K562 (cell line): ENCODE measurements around the gene PI4KA. TPM values are rescaled to one million over a fixed set of nuclear protein-coding genes. Genes with fewer than 3 reads are reported as not detected.

ENCODE experiments used
- EWSR1 ChIP-seq: fragments of 450-650 bp; IDR thresholded peaks from 2 replicates; pipeline ENCODE4 v1.6.1; 2018; ENCODE audit warnings: borderline replicate concordance, mild to moderate bottlenecking, low read depth, moderate library complexity; ENCODE audit not compliant: partially characterized antibody
- HNRNPL ChIP-seq: fragments of 200-400 bp; formaldehyde crosslinking; IDR thresholded peaks from 2 replicates; pipeline ENCODE4 v1.6.1; 2017; ENCODE audit warnings: low read depth, mild to moderate bottlenecking, low read length
- PBX2 ChIP-seq, 2 experiments: IDR thresholded peaks in 1 of 2; conservative IDR thresholded peaks in 1 of 2; 2 replicates each; pipeline ENCODE4 v1.6.1; 2016; ENCODE audit warnings: low read depth in 2 of 2, mild to moderate bottlenecking in 1 of 2, missing compliant biosample characterization in 1 of 2, missing genetic modification characterization in 1 of 2, moderate library complexity in 1 of 2
- RBFOX2 ChIP-seq: fragments of 200-400 bp; formaldehyde crosslinking; IDR thresholded peaks from 2 replicates; pipeline ENCODE4 v1.6.1; 2017; ENCODE audit warnings: low read depth, mild to moderate bottlenecking, low read length, moderate library complexity
- REST ChIP-seq, 2 experiments: fragments of 450-650 bp; formaldehyde crosslinking in 1 of 2; IDR thresholded peaks; 2 replicates each; pipeline versions ENCODE4 v1.4.0 to v1.6.1; 2014 to 2020; ENCODE audit warnings: mild to moderate bottlenecking in 2 of 2, borderline replicate concordance in 1 of 2, low read depth in 1 of 2
- TAF1 ChIP-seq: IDR thresholded peaks from 2 replicates; pipeline ENCODE4 v1.6.1; 2011; ENCODE audit warnings: mild to moderate bottlenecking, low read length, moderate library complexity; ENCODE audit not compliant: insufficient read depth, control insufficient read depth, severe bottlenecking; ENCODE audit errors: extremely low read depth
- TAF15 ChIP-seq: fragments of 200-400 bp; formaldehyde crosslinking; IDR thresholded peaks from 2 replicates; pipeline ENCODE4 v1.6.1; 2017; ENCODE audit warnings: mild to moderate bottlenecking, low read depth, low read length, moderate library complexity
- ZBTB1 ChIP-seq: sonication (generic); formaldehyde crosslinking; IDR thresholded peaks from 2 replicates; pipeline ENCODE4 v1.8.1; 2023; ENCODE audit warnings: missing genetic modification reagents, low read depth, mild to moderate bottlenecking, borderline replicate concordance
- ZNF24 ChIP-seq: fragments of 450-650 bp; IDR thresholded peaks from 2 replicates; pipeline ENCODE4 v1.6.1; 2016
- polyA plus RNA-seq, 8 experiments: library from polyadenylated mRNA; depleted of rRNA in 4 of 8; stranded (reverse) in 5 of 8; unstranded in 3 of 8; fragments of >200 nt; fragmentation: Nextera tagmentation in 2 of 8; fragmentation: Illumina TruSeq in 1 of 8; extraction: Ambion mirVana in 2 of 8; extraction: Trizol in 1 of 8; gene quantifications; 2 replicates each; pipeline versions ENCODE4 v1.2.1 to v1.2.3, GENCODE V29; 2011 to 2014; ENCODE audit warnings: inconsistent platforms in 1 of 8, missing spikeins in 1 of 8
- total RNA-seq, 7 experiments: library from RNA; depleted of rRNA in 6 of 7; stranded (reverse); fragments of >200 nt in 6 of 7; fragmentation: Illumina TruSeq in 2 of 7; extraction: Trizol in 2 of 7; gene quantifications; 2 replicates each; pipeline versions ENCODE4 v1.2.1 to v1.2.3, GENCODE V29; 2011 to 2021; ENCODE audit warnings: low replicate concordance in 1 of 7
- TF ChIP-seq, protein P1 (sequence below): fragments of 250-450 bp; sonication (Bioruptor Pico); IDR thresholded peaks from 2 replicates; pipeline ENCODE4 v1.8.0; 2022; ENCODE audit warnings: moderate library complexity, mild to moderate bottlenecking, inconsistent platforms
- TF ChIP-seq, protein P2 (sequence below): fragments of 450-650 bp; formaldehyde crosslinking; IDR thresholded peaks from 2 replicates; pipeline ENCODE4 v1.4.0; 2022; ENCODE audit warnings: mild to moderate bottlenecking, moderate library complexity

The PI4KA gene
- total and polyA plus RNA-seq, 9 of the 15 experiments (the other 6 are each of a cell fraction or from before 2014, with no cell fraction given) = 7.3 to 187 (median 84.7) TPM

GRCh38 chr22:20663941-20664593 lies 194.5 kb downstream of the PI4KA start (continued):
- TF ChIP-seq PBX2 (CRISPR knock-in tag; IDR thresholded peaks at IDR 0.05; ENCODE audit: low read depth) (no peak; the same call in 1 of the 2 replicates), PBX2 (tag; conservative IDR thresholded peaks at IDR 0.05; ENCODE audit: low read depth) (no peak), TAF15 (peak; percentile 35; the same call in 1 of the 2 replicates), REST (IDR thresholded peaks at IDR 0.05; ENCODE audit: borderline replicate concordance) (no peak), REST (CRISPR knock-in tag; IDR thresholded peaks at IDR 0.05; ENCODE audit: low read depth) (no peak), TAF1 (no peak), RBFOX2 (0 out of 2 replicates have a peak, but pooled peaks have one; percentile 28), EWSR1 (no peak), ZNF24 (no peak), ZBTB1 (CRISPR knock-in tag) (peak; percentile 62; the same call in 1 of the 2 replicates), HNRNPL (no peak)
- TF ChIP-seq, protein P1, sequence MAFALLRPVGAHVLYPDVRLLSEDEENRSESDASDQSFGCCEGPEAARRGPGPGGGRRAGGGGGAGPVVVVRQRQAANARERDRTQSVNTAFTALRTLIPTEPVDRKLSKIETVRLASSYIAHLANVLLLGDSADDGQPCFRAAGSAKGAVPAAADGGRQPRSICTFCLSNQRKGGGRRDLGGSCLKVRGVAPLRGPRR (CRISPR knock-in tag) = no peak
- TF ChIP-seq, protein P2, sequence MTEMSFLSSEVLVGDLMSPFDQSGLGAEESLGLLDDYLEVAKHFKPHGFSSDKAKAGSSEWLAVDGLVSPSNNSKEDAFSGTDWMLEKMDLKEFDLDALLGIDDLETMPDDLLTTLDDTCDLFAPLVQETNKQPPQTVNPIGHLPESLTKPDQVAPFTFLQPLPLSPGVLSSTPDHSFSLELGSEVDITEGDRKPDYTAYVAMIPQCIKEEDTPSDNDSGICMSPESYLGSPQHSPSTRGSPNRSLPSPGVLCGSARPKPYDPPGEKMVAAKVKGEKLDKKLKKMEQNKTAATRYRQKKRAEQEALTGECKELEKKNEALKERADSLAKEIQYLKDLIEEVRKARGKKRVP = no peak
